Prostate gland (tissue), 2 donors: ENCODE measurements around the gene ELOVL2. TPM values are rescaled to one million over a fixed set of nuclear protein-coding genes. Genes with fewer than 3 reads are reported as not detected.
"Not testable (repeated sequence)": the region's sequence is repeated elsewhere in the genome, so short reads cannot be mapped to it uniquely, and the experiment has no call there.

Experiments used
- DNase-seq: peaks from one replicate; pipeline ENCODE4 v3.0.0-alpha.2; 2019; ENCODE audit warnings: low spot score
- H3K27ac ChIP-seq, 2 donors: fragments of 200-600 bp; sonication (generic); 2 replicates each; pipeline ENCODE4 v1.5.1; 2017 to 2019
- H3K27me3 ChIP-seq: fragments of 200-600 bp; sonication (generic); replicated peaks from 2 replicates; pipeline ENCODE4 v1.5.1; 2019; ENCODE audit not compliant: insufficient read depth
- H3K36me3 ChIP-seq, 2 donors: fragments of 200-600 bp; sonication (generic); 1 replicate in 1 of 2; 2 replicates in 1 of 2; pipeline versions ENCODE4 v1.5.1 to v1.8.1; 2017 to 2019
- H3K4me1 ChIP-seq: fragments of 200-600 bp; sonication (generic); replicated peaks from 2 replicates; pipeline ENCODE4 v1.5.1; 2019
- H3K4me3 ChIP-seq, 2 donors: fragments of 200-600 bp; sonication (generic); 2 replicates each; pipeline ENCODE4 v1.5.1; 2017 to 2019
- H3K9me3 ChIP-seq: fragments of 200-600 bp; sonication (generic); 2 replicates; pipeline ENCODE4 v1.5.1; 2017
- CTCF ChIP-seq, 4 experiments: fragments of 200-600 bp in 2 of 4; fragments of 450-650 bp in 2 of 4; sonication (generic) in 2 of 4; IDR thresholded peaks; 1 replicate in 3 of 4; 2 replicates in 1 of 4; pipeline ENCODE4 v1.5.1; 2016 to 2019; ENCODE audit warnings: antibody characterized with exemption in 4 of 4, mild to moderate bottlenecking in 2 of 4, moderate library complexity in 2 of 4
- POLR2A ChIP-seq: fragments of 450-650 bp; IDR thresholded peaks from one replicate; pipeline ENCODE4 v1.6.1; 2016; ENCODE audit warnings: antibody characterized with exemption, mild to moderate bottlenecking
- POLR2AphosphoS5 ChIP-seq: sonication (generic); formaldehyde crosslinking; IDR thresholded peaks from one replicate; pipeline ENCODE4 v1.6.1; 2017; ENCODE audit warnings: antibody characterized with exemption
- WGBS: methylation state at CpG from one replicate; pipeline ENCODE4 v1.1.5; 2018; 5-methylcytosine and 5-hydroxymethylcytosine counted together
- intact Hi-C: fragments of 100-400 bp; cut with DNase I; formaldehyde crosslinking; loops from one replicate; pipeline ENCODE4 v1.14.2; 2022
- total RNA-seq, 2 donors: library from RNA; depleted of rRNA; stranded (reverse); fragments of >200 nt; gene quantifications; one replicate each; pipeline ENCODE4 v1.1.0, GENCODE V29; 2016

ELOVL2 gene
- total RNA-seq, 2 donors from 2014 or later: 15.5 to 17.9 TPM

- Histone ChIP-seq H3K27me3 (no peaks in the 10 kb centered on the region), H3K27ac (no peak overlapping the region), H3K4me1 (no peaks in the 10 kb centered on the region), H3K4me3 (no peak overlapping the region), H3K9me3 (no peaks in the 10 kb centered on the region), H3K36me3 (no peaks in the 10 kb centered on the region)
- TF ChIP-seq POLR2AphosphoS5 (no peak), CTCF (IDR thresholded peaks at IDR 0.05) (no peak), POLR2A (no peak)
- 68% methylated on average over 4 of the region's 4 CpGs for WGBS
- no peak for DNase-seq
- intact Hi-C loops: no loop called here
These were observed 38.0 kb downstream of the ELOVL2 start for GRCh38 chr6:11006061-11006460.

- DNase-seq, H3K9me3 ChIP-seq, H3K4me1 ChIP-seq, H3K27me3 ChIP-seq, intact Hi-C loops, H3K4me3 ChIP-seq, H3K36me3 ChIP-seq, H3K27ac ChIP-seq: not testable (repeated sequence)
- WGBS: 91% methylated on average over 5 of the region's 5 CpGs
These were observed 40.8 kb downstream of the ELOVL2 start for GRCh38 chr6:11003297-11003696.

GRCh38 chr6:11002176-11002575 is 41.9 kb downstream of the ELOVL2 start:
- H3K27me3 ChIP-seq: no peaks in the 10 kb centered on the region
- H3K9me3 ChIP-seq: no peaks in the 10 kb centered on the region
- TF ChIP-seq CTCF (IDR thresholded peaks at IDR 0.05) (no peak), POLR2AphosphoS5 (no peak), POLR2A (no peak)
- no peaks in the 10 kb centered on the region for H3K36me3 ChIP-seq
- WGBS: 51% methylated on average over 2 of the region's 2 CpGs
- no peak for DNase-seq
- no peaks in the 10 kb centered on the region for H3K4me1 ChIP-seq
- H3K4me3 ChIP-seq: no peak overlapping the region
- intact Hi-C loops: no loop called here
- H3K27ac ChIP-seq: no peak overlapping the region

GRCh38 chr6:10999994-11000393 is 44.1 kb downstream of the ELOVL2 start:
- intact Hi-C loops: no loop called here
- no peak for TF ChIP-seq POLR2A
- TF ChIP-seq CTCF (IDR thresholded peaks at IDR 0.05): no peak
- 19% methylated on average over 2 of the region's 2 CpGs for WGBS

GRCh38 chr6:10995114-10995707 is 48.9 kb downstream of the ELOVL2 start:
- intact Hi-C loops: no loop called here
- Histone ChIP-seq H3K4me3 (no peak overlapping the region), H3K36me3 (no peaks in the 10 kb centered on the region), H3K27me3 (no peaks in the 10 kb centered on the region), H3K4me1 (no peaks in the 10 kb centered on the region), H3K9me3 (no peaks in the 10 kb centered on the region), H3K27ac (no peak overlapping the region)
- 76% methylated on average over 4 of the region's 4 CpGs for WGBS
- DNase-seq: no peak
- TF ChIP-seq POLR2A (no peak), CTCF (IDR thresholded peaks at IDR 0.05) (no peak), POLR2AphosphoS5 (no peak)

More at GRCh38 chr6:10999994-11000393, 44.1 kb downstream of the ELOVL2 start:
- Histone ChIP-seq H3K27me3 (no peaks in the 10 kb centered on the region), H3K27ac (no peak overlapping the region), H3K36me3 (no peaks in the 10 kb centered on the region), H3K4me1 (no peaks in the 10 kb centered on the region), H3K4me3 (no peak overlapping the region), H3K9me3 (no peaks in the 10 kb centered on the region)
- DNase-seq: no peak
